Keratinocyte (primary cell): ENCODE measurements around the gene SYPL1. TPM values are rescaled to one million over a fixed set of nuclear protein-coding genes. Genes with fewer than 3 reads are reported as not detected.
"Not testable (repeated sequence)": the region's sequence is repeated elsewhere in the genome, so short reads cannot be mapped to it uniquely, and the experiment has no call there.

ENCODE experiments used
- DNase-seq: peaks from one replicate; pipeline ENCODE4 v3.0.0-alpha.2; 2011; ENCODE audit warnings: low read depth, missing footprints, low spot score
- FAIRE-seq: peaks from 2 replicates; lab custom pipeline; 2011; peaks lifted over from hg19 to GRCh38; lab: Jason Lieb, UNC
- H2AFZ ChIP-seq: 2 replicates; pipeline ENCODE4 v1.6.0; 2012; ENCODE audit warnings: low read length, control low read depth, inconsistent platforms; ENCODE audit not compliant: control insufficient read depth
- H3K27ac ChIP-seq: 2 replicates; pipeline ENCODE4 v1.5.1; 2011; ENCODE audit warnings: low read length; ENCODE audit not compliant: control insufficient read depth, insufficient read depth
- H3K27me3 ChIP-seq: 3 replicates; pipeline ENCODE4 v1.6.0; 2011; ENCODE audit warnings: low read length; ENCODE audit not compliant: control insufficient read depth, insufficient read depth; ENCODE audit errors: extremely low read depth
- H3K36me3 ChIP-seq, 2 experiments: 2 replicates in 1 of 2; 3 replicates in 1 of 2; pipeline ENCODE4 v1.5.1; 2011; ENCODE audit warnings: low read length in 2 of 2, mild to moderate bottlenecking in 1 of 2; ENCODE audit not compliant: control insufficient read depth in 2 of 2, insufficient read depth in 2 of 2; ENCODE audit errors: extremely low read depth in 1 of 2
- H3K4me1 ChIP-seq: 3 replicates; pipeline ENCODE4 v1.5.1; 2011; ENCODE audit warnings: low read length; ENCODE audit not compliant: control insufficient read depth, insufficient read depth; ENCODE audit errors: extremely low read depth
- H3K4me2 ChIP-seq: 3 replicates; pipeline ENCODE4 v1.6.0; 2011; ENCODE audit warnings: low read depth, low read length; ENCODE audit not compliant: control insufficient read depth, insufficient read depth; ENCODE audit errors: extremely low read depth
- H3K4me3 ChIP-seq, 3 experiments: fragments of 200-600 bp in 1 of 3; sonication (generic) in 1 of 3; 2 replicates in 2 of 3; 3 replicates in 1 of 3; pipeline ENCODE4 v1.5.1; 2011 to 2016; ENCODE audit warnings: low read length in 3 of 3, mild to moderate bottlenecking in 3 of 3, control low read depth in 2 of 3, inconsistent platforms in 1 of 3, low read depth in 1 of 3, mixed read lengths in 1 of 3, mixed run types in 1 of 3, moderate library complexity in 1 of 3; ENCODE audit not compliant: control insufficient read depth in 2 of 3, insufficient read depth in 2 of 3; ENCODE audit errors: extremely low read depth in 1 of 3
- H3K79me2 ChIP-seq: 2 replicates; pipeline ENCODE4 v1.6.0; 2012; ENCODE audit warnings: low read length; ENCODE audit not compliant: control insufficient read depth, insufficient read depth
- H3K9ac ChIP-seq: 3 replicates; pipeline ENCODE4 v1.6.0; 2011; ENCODE audit warnings: low read length; ENCODE audit not compliant: control insufficient read depth, insufficient read depth; ENCODE audit errors: extremely low read depth
- H3K9me1 ChIP-seq: 3 replicates; pipeline ENCODE4 v1.6.0; 2011; ENCODE audit warnings: low read length; ENCODE audit not compliant: control insufficient read depth, insufficient read depth; ENCODE audit errors: extremely low read depth
- H3K9me3 ChIP-seq: 2 replicates; pipeline ENCODE4 v1.5.1; 2012; ENCODE audit warnings: low read depth, low read length; ENCODE audit not compliant: control insufficient read depth
- H4K20me1 ChIP-seq: 3 replicates; pipeline ENCODE4 v1.6.0; 2011; ENCODE audit warnings: low read length; ENCODE audit not compliant: control insufficient read depth, insufficient read depth; ENCODE audit errors: extremely low read depth
- CTCF ChIP-seq, 3 experiments: IDR thresholded peaks in 1 of 3; conservative IDR thresholded peaks in 1 of 3; optimal IDR thresholded peaks in 1 of 3; 2 replicates in 2 of 3; 3 replicates in 1 of 3; pipeline versions ENCODE3 to v1.5.1; 2011; ENCODE audit warnings: low read length in 3 of 3, mild to moderate bottlenecking in 3 of 3, moderate library complexity in 2 of 3, control low read depth in 1 of 3, inconsistent platforms in 1 of 3; ENCODE audit not compliant: insufficient read depth in 2 of 3; ENCODE audit errors: extremely low read depth in 1 of 3
- EZH2 ChIP-seq: IDR thresholded peaks from one replicate; pipeline ENCODE4 v1.6.1; 2012; ENCODE audit warnings: inconsistent platforms, mild to moderate bottlenecking, low read length, moderate library complexity
- dilution Hi-C: fragments of 300-500 bp; cut with MboI; formaldehyde crosslinking; loops from one replicate; pipeline ENCODE4 v1.7.0; 2020; ENCODE audit warnings: low sequenced_read_pairs; ENCODE audit not compliant: extremely low pct_ligation_motif_present
- polyA plus RNA-seq, 5 experiments: library from polyadenylated mRNA; depleted of rRNA in 3 of 5; stranded (reverse) in 3 of 5; stranded (forward) in 1 of 5; unstranded in 1 of 5; fragments of >200 nt; gene quantifications; 1 replicate in 1 of 5; 2 replicates in 3 of 5; 3 replicates in 1 of 5; pipeline versions ENCODE4 v1.2.1 to v1.2.3, GENCODE V29; 2011 to 2012; ENCODE audit warnings: missing spikeins in 2 of 5, low read depth in 1 of 5, low replicate concordance in 1 of 5

Gene SYPL1
- polyA plus RNA-seq, 1 donor (not counting 4 experiments of a cell fraction or from before 2014, with no cell fraction given), result 254 TPM

GRCh38 chr7:106139265-106140251 lies 27.4 kb upstream of the SYPL1 start:
- dilution Hi-C loops, result no loop called here
- no peak for FAIRE-seq
- H3K27ac ChIP-seq, result no peak overlapping the region
- no peak overlapping the region for H3K4me2 ChIP-seq
- no peak for DNase-seq
- no peaks in the 10 kb centered on the region for H4K20me1 ChIP-seq
- no peaks in the 10 kb centered on the region for H3K27me3 ChIP-seq
- no peak overlapping the region for H3K9ac ChIP-seq
- H3K79me2 ChIP-seq, result no peaks in the 10 kb centered on the region
- no peak overlapping the region for H2AFZ ChIP-seq
- H3K9me3 ChIP-seq, result no peaks in the 10 kb centered on the region
- H3K9me1 ChIP-seq, result no peaks in the 10 kb centered on the region
- H3K36me3 ChIP-seq, result no peaks in the 10 kb centered on the region
- no peaks in the 10 kb centered on the region for H3K4me1 ChIP-seq
- H3K4me3 ChIP-seq, result no peak overlapping the region
- TF ChIP-seq CTCF (optimal IDR thresholded peaks at IDR 0.05 in 1 of 3, IDR thresholded peaks at IDR 0.05 in 1 of 3, conservative IDR thresholded peaks at IDR 0.05 in 1 of 3; ENCODE audit: extremely low read depth in 1 of 3, insufficient read depth in 2 of 3, low read length in 3 of 3) (no peak), EZH2 (no peak)

GRCh38 chr7:106138776-106139175 lies 26.7 kb upstream of the SYPL1 start:
- FAIRE-seq (no peak), DNase-seq (no peak)
- Histone ChIP-seq H3K4me1 (no peaks in the 10 kb centered on the region), H3K9ac (no peak overlapping the region), H3K9me3 (no peaks in the 10 kb centered on the region), H3K27me3 (no peaks in the 10 kb centered on the region), H3K4me3 (no peak overlapping the region), H2AFZ (no peak overlapping the region), H3K4me2 (no peak overlapping the region), H3K79me2 (no peaks in the 10 kb centered on the region), H4K20me1 (no peaks in the 10 kb centered on the region), H3K9me1 (no peaks in the 10 kb centered on the region), H3K36me3 (no peaks in the 10 kb centered on the region), H3K27ac (no peak overlapping the region)
- TF ChIP-seq CTCF (optimal IDR thresholded peaks at IDR 0.05 in 1 of 3, IDR thresholded peaks at IDR 0.05 in 1 of 3, conservative IDR thresholded peaks at IDR 0.05 in 1 of 3; ENCODE audit: extremely low read depth in 1 of 3, insufficient read depth in 2 of 3, low read length in 3 of 3) (no peak), EZH2 (no peak)
- dilution Hi-C loops, result no loop called here

GRCh38 chr7:106138181-106138580 lies 26.1 kb upstream of the SYPL1 start:
- not testable (repeated sequence) for H3K4me1 ChIP-seq

More at GRCh38 chr7:106138181-106138580, 26.1 kb upstream of the SYPL1 start:
- H3K4me3 ChIP-seq, H3K27ac ChIP-seq, H2AFZ ChIP-seq, H3K4me2 ChIP-seq, H4K20me1 ChIP-seq, DNase-seq, FAIRE-seq, H3K9ac ChIP-seq, H3K27me3 ChIP-seq, H3K79me2 ChIP-seq, dilution Hi-C loops, H3K9me3 ChIP-seq, H3K36me3 ChIP-seq, H3K9me1 ChIP-seq: not testable (repeated sequence)
